Measurements from ENCODE around the gene HS3ST3B1.

DNA sequence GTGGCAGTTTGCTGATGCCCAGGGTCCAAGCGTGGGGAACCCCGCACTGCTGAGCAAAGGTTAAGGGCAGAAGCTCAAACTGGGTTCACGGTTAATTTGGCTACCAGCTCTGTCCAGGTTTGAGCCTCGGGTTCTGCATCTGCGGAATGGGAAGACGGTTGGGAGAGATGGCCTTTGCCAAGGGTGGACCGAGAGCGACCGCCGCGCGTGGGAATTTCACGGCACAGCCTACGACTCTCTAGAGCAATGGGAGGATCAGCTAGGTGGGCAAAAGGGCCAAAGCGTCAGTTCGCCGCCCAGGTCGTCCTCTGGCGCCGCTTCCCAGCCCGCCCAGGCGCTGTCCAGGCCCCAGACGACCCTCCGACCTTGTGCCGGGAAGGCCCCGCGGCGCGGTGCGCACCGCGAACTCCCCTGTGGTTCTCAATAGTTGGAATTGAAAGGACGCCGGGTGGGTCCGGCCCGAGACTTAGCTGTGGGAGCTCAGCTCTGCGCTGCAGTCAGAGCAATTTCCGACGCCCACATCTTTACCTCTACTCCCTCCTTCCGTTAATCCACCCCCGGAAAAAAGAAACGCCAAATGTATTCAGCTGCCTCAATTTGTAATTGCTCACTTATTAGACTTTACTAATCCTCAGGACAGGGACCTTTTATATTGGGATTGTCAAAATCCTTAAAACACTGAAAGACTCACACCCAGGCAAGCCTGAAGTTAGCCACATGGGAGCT, 2.5 kb upstream of the HS3ST3B1 start:
- TF ChIP-seq CTCF (IDR thresholded peaks at IDR 0.05): no peak
- TF ChIP-seq POLR2A (IDR thresholded peaks at IDR 0.05): no peak
